Skin of body (tissue), 2 donors: Measurements from ENCODE around the gene ANK3. TPM values are rescaled to one million over a fixed set of nuclear protein-coding genes. Genes with fewer than 3 reads are reported as not detected.
A peak's percentile ranks its signal among the peaks of the same experiment; 100 is the strongest.

Experiments
- DNase-seq: peaks from one replicate; lab custom pipeline; 2025; lab: John Stamatoyannopoulos, UW
- total RNA-seq: library from RNA; depleted of rRNA; stranded (reverse); fragments of >200 nt; gene quantifications from one replicate; pipeline ENCODE4 v1.2.3, GENCODE V29; 2014

The ANK3 gene
- total RNA-seq, 1 donor from 2014 or later = 78.0 TPM

DNA sequence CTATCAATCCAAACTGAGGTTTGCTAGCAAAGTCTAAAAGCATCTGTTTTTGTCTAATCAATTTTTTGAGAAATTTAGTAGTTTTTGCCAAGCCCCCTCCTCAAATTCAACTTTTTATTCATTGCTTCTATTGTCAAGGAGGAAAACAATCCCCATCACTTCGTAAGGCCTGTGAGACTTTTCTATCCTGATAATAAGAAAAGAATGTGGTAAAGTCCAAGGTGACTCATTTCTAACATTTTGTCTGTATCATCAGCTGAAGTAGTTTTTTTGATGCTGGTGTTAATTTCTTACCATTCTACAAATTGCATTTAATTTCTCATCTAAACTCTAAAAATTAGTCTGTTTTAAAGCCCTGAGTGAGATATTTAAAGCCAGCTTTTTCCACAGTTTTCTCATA is 11.7 kb downstream of the ANK3 start:
- no peak for DNase-seq

- DNase-seq = no peak
Measured at GRCh38 chr10:60377042-60377352, 12.7 kb downstream of the ANK3 start.

DNA sequence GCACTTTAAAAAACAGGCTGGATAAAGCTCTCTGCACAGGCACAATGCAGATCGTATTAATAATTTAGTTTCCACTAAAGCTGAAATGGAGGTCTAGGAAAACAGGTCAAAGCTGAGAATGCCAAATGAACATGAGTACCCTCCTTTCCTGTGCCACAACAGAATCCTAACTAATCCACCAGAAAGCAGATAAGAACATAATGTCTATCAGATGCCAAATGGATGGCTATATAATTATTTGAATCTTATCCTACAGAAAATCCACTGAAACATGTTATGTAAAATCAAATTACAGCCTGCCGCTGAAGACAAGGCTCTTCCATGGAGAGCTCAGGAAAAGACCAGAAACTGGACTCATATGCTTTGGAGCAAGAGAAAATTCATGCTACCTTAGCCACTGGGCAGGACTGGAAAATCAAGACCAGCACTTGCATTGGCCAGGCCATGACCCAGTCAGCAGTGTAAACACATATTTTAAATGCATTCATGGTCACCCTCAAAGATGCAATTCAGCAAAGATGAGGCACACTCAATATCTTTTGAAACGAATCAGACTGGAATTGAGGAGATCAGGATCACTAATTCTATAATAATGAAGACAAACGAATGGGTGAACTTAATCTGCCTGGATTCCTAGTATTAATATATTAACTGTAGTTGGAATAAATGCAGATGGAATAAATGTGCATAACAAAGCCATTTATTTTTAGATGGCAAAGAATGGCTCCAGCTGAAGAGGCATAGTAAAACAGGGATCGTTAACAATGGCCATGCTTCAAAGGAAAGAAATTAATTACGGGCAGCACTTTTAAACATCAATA is 13.2 kb downstream of the ANK3 start:
- no peak for DNase-seq

DNA sequence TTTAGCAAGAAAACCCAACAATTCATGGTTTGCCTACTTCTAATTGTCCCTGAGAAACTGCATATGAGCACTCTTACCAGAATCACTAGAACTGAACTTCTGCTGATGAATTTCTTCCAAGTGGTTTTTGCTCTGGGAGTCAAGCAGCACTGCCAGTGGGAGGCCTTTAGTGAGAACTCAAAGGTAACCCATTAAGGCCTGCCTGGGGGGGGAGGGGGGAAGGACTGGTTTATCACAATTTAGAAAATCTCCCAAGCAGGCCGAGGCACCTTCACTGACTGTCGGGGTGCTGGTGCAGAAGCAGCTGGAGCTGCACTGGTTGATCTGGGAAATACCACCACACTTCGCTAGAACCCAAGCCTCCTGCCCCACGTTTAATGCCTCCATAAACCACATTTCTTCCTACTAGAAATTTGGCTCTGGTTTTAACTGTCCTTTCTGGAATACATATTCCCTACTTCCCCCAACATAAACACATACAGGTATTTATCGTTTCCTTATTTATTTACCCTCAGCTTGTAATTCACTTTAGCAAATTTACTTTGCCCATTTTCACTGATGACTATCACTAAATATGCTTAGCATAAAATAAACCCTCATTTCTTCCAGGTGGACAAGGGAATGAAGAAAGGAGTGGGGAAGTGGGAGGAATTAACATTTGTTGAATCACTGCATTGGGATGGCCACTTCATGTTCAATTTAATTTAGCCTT is 14.2 kb downstream of the ANK3 start:
- no peak for DNase-seq

GRCh38 chr10:60374836-60375235 is 14.8 kb downstream of the ANK3 start:
- DNase-seq = no peak

DNA sequence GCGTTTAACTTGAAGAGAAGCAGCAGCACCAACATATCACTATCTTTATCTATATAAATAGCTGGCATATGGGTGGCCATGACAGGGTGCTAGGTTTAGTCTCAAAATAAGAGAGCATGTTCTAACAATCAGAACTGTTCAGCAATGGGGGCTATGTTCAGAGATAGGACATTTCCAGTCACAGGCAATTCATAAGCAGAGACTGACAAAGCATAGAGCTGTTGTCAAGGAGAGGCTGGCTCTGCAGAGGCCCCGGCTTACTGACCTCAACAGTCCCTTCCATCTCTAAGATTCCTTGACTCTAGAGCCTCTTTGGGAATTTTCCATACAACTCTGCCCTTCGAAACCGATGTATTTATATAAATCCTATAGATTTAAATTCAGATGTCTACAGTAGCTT is 17.2 kb downstream of the ANK3 start:
- DNase-seq = no peak

- DNase-seq = no peak
Measured at GRCh38 chr10:60369547-60369930, 20.1 kb downstream of the ANK3 start.

- no peak for DNase-seq
Measured at GRCh38 chr10:60368875-60369546, 20.7 kb downstream of the ANK3 start.

- DNase-seq = peak; percentile 9
Measured at GRCh38 chr10:60367901-60368300, 21.8 kb downstream of the ANK3 start.

DNA sequence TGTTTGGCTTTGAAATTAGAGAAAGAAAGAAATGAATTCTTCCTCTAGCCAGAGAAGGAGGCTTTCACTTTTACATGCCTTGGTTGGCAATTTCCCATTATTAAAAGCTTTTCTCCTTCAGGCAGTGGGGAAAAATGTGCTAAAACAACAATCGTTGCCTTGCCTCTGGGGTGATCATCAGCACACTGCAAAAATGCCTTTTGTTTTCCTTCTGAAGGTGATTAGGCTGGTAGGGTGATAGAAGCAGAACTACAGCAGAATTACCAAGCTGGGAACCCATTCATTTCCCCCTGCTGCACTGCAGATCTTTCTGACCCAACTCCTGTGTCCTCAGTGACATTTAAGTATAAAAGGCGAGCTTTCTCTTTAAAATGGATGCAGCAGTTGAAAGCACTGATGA is 22.2 kb downstream of the ANK3 start:
- no peak for DNase-seq

DNA sequence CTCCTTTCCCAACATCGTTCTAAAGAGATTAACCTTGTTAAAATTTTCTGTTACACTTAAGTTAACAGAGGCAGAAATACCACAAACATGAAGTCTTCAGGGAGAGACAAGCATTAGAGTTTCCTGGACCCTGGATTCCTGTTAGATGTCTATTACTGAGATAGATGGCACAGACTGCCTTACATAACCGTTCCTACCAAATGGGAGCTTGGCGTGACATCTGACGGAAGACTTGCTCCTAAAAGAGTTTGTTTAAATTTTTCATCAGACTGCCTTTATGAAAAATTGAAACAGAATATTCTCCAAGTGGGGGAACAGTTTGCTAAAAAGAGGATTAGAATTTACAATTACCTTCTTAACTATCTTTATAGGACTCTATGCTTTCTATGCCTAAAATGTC is 22.7 kb downstream of the ANK3 start:
- no peak for DNase-seq

DNA sequence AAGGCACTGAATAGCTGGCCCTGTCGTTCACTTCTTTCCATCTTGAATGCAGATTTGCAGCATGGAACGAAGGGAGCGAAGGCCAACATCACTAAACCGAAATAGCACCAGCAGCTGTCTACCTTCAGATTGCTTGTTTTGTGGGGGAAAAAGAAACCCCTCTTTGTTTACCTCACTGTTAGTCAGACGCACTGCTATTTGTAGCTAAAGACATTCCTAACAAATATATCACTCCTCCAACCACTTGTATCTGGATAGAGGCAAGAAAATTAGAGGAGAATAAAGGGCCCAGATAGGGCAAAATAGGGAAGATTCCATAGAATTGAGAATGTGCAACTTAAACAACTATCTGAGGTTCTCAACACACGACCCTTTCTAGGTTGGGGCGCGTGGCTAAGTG is 26.5 kb downstream of the ANK3 start:
- DNase-seq = no peak

- no peak for DNase-seq
Measured at GRCh38 chr10:60362461-60362860, 27.2 kb downstream of the ANK3 start.

DNA sequence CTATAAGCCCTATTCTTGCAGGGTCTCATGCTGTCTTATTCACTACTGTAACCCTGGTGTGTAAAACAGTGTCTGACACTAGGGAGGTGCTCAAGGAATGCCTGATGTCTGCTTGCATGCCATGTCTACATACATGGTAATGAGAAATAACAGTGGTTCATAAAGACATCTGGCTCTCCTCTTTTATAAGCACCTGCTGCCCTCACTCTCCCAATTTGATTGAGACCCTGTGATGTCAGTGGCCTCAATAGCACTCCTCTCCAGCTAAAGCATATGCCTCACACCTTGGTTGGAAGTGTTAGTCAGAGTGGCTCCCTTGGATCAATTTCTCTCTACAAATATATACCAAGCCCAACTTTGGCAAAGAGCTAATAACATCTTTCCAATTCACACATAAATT is 30.6 kb downstream of the ANK3 start:
- DNase-seq = no peak

- no peak for DNase-seq
Measured at GRCh38 chr10:60358282-60358681, 31.4 kb downstream of the ANK3 start.

DNA sequence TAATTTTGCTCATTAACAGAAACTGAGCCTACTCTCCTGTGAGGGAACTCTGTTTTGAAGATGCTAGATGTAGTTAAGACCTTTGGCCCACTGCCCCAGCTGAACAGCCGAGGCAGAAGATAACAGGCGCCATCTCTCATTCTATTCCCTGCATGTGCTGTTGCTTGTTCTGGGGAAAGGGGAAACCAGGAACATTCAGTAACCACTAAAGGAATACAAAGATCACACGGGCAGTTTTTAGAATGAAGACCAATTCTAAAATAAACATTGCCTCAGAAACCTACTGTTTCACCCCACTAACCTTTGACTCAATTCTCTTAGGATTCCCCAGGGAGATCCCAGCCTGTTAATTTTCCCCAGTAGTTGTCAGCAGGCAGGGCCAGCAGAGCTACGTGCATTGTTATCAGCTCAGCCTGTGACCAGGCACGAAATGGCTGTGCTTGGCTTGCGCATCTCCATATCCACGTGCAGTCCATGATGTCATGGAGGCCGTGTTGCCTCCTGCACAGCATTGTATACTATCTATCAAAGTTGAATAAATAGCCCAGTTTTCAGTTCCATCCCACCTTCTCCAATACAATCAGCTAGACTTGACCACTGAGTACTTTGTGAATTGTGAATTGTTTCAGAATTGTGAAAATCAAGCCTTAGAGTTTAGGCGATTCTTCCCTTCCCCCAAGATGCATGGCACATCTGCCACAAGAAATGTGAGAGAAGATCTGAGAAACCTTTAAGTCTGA is 36.0 kb downstream of the ANK3 start:
- DNase-seq = no peak

DNA sequence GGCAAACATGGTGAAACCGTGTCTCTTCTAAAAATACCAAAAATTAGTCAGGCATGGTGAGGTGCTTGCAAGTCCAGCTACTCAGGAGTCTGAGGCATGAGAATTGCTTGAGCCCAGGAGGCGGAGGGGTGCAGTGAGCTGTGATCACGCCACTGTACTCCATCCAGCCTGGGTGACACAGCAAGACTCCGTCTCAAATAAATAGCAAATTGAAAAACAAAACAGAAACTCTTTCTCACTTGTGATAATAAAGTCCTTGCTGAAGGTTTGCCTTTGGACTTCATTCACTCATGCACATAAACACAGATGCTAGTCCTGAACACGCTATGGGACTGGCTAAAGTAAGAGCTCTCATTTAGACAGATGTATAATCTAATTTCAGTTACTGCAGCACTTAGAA is 37.6 kb downstream of the ANK3 start:
- DNase-seq = no peak

DNA sequence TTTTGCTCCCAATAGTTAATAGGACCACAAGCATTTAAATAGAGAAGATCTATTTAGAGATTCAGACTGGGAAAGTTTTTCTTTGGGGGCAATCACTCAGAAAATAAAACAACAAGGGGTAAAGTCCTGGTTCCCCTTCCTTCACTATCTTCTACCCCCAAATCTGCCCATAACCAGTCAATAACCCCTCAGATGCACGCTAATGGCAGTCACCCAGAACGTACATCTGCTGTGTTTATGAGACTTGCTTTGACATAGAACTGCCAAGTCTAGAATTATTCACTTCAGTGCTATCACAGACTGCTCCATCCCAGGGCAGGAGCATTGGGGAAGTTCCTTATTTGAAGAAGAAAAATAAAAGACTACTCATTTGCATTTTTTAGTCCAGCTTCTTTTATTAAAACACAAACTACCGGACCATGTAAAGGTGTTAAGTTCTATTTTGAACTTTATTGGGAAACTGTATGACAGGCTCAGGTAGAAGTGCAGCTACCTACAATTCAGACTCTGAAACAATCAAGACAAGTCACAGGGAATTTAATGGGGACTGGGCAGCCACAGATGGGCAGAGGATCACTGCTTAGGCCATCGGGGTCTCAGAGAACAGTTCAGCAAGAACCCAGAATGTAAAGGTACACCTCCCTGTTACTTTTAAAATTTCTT is 38.4 kb downstream of the ANK3 start:
- DNase-seq = no peak

DNA sequence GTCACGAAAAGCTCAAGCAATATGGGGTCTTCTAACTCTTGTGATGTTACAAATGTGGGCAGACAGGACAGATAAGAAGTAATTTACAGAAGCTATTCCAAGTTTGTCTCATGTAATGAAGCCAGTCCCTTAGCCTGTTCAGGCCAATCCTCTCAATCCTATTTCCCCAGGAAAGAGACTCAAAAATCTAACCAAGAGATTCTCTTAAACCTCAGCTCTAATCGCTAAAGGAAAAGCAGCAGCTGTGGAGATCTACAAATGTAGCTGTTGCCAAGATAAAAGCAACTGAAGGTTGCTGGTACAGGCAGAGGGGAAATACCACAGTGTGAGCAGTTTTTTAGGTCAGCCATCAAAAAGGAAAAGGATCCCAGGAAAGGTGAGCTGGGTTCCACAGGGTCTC is 39.3 kb downstream of the ANK3 start:
- no peak for DNase-seq

GRCh38 chr10:60349426-60349825 is 40.2 kb downstream of the ANK3 start:
- no peak for DNase-seq

DNA sequence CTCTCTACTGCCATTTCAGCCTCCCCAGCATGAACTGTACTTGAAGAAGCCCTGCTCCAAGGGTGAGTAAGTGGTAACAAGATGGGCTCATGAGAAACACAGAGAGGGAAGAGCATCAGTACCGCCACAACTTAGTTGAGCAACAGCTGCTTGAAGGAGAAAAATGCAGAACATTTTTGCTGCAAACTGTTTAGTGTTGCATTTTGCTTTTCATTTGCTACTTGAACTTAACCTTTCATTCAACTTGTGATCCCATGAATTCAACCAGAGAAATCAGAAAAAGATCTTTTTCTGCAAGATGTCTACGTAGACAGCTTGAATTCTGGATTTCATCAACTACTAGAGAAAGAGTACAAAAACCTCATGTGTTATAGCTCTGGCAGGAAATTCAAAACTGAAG is 40.7 kb downstream of the ANK3 start:
- no peak for DNase-seq
